Kidney (tissue), 14 donors: ENCODE results near the gene AAK1. TPM values are rescaled to one million over a fixed set of nuclear protein-coding genes. Genes with fewer than 3 reads are reported as not detected.
"Not testable (repeated sequence)": the region's sequence is repeated elsewhere in the genome, so short reads cannot be mapped to it uniquely, and the experiment has no call there.

Source experiments
- DNase-seq, 5 donors: peaks; one replicate each; pipeline ENCODE4 v3.0.0-alpha.2; 2013 to 2020
- FAIRE-seq: peaks from 2 replicates; lab custom pipeline; 2012; peaks lifted over from hg19 to GRCh38; lab: Jason Lieb, UNC
- H3K27ac ChIP-seq, 2 donors: one replicate each; pipeline ENCODE4 v1.7.0; 2013; ENCODE audit warnings: low read depth in 2 of 2, low read length in 2 of 2, inconsistent platforms in 1 of 2
- H3K27me3 ChIP-seq: one replicate; pipeline ENCODE4 v1.7.1; 2013; ENCODE audit warnings: low read length, inconsistent platforms; ENCODE audit not compliant: control insufficient read depth, insufficient read depth
- H3K36me3 ChIP-seq, 3 donors: one replicate each; pipeline versions ENCODE4 v1.7.0 to v1.7.1; 2013; ENCODE audit warnings: low read length in 3 of 3, control low read depth in 1 of 3, inconsistent platforms in 1 of 3; ENCODE audit not compliant: insufficient read depth in 3 of 3, control insufficient read depth in 2 of 3
- H3K4me1 ChIP-seq, 3 donors: one replicate each; pipeline versions ENCODE4 v1.7.0 to v1.7.1; 2013; ENCODE audit warnings: low read length in 3 of 3, inconsistent platforms in 1 of 3, low read depth in 1 of 3; ENCODE audit not compliant: control insufficient read depth in 2 of 3, insufficient read depth in 2 of 3
- H3K4me3 ChIP-seq, 3 donors: one replicate each; pipeline versions ENCODE4 v1.7.0 to v1.8.1; 2013; ENCODE audit warnings: low read length in 3 of 3, control low read depth in 1 of 3, inconsistent platforms in 1 of 3
- H3K9ac ChIP-seq, 3 donors: one replicate each; pipeline versions ENCODE4 v1.7.0 to v1.7.1; 2013; ENCODE audit warnings: low read length in 3 of 3, control low read depth in 1 of 3, inconsistent platforms in 1 of 3
- H3K9me3 ChIP-seq, 3 donors: one replicate each; pipeline versions ENCODE4 v1.7.0 to v1.7.1; 2013; ENCODE audit warnings: low read length in 3 of 3, control low read depth in 1 of 3, inconsistent platforms in 1 of 3; ENCODE audit not compliant: control insufficient read depth in 2 of 3, insufficient read depth in 1 of 3
- CTCF ChIP-seq: IDR thresholded peaks from 3 replicates; pipeline ENCODE4 v1.5.1; 2012; ENCODE audit warnings: mild to moderate bottlenecking, moderate library complexity, borderline replicate concordance; ENCODE audit not compliant: insufficient read depth; ENCODE audit errors: extremely low read depth
- intact Hi-C: fragments of 100-400 bp; cut with DNase I; formaldehyde crosslinking; loops from one replicate; pipeline ENCODE4 v1.11.1; 2022
- polyA plus RNA-seq: library from polyadenylated mRNA; stranded (reverse); fragments of 350-450 nt; fragmentation: Illumina TruSeq; extraction: RNeasy Lipid Tissue Mini Kit (QIAGEN cat#74804); gene quantifications from one replicate; pipeline ENCODE4 v1.2.3, GENCODE V29; 2014; ENCODE audit warnings: low read depth, low replicate concordance; ENCODE audit not compliant: insufficient read depth
- total RNA-seq: library from RNA; stranded (reverse); fragmentation: NEBNext Ultra II Directional; extraction: Animal tissue kit (Norgen Biotek cat#: 25700); gene quantifications from one replicate; pipeline ENCODE4 v1.2.1, GENCODE V29; 2021
- donor health status: control.
- donor health status: control.
- donor health status: control.
- donor health status: control.
- donor health status: control.
- donor health status: DM: yes; HTN: yes; CAD: no.
- donor health status: Normal renal cell carcinoma (clear cell type).

AAK1 gene
- total and polyA plus RNA-seq, 2 donors from 2014 or later = 25.8 to 93.7 TPM

- Histone ChIP-seq H3K27ac (peak overlapping the region; percentile 53 to 58), H3K4me1 (peaks cover 0 to 27% (median 27%) of the 10 kb centered on the region in 3 donors), H3K9ac (no peak overlapping the region), H3K4me3 (peak overlapping the region in 1 of 3 donors; percentile 4), H3K27me3 (no peaks in the 10 kb centered on the region), H3K9me3 (no peaks in the 10 kb centered on the region), H3K36me3 (no peaks in the 10 kb centered on the region)
- peak in 3 of 5 donors; percentile 45 to 72 (median 70) for DNase-seq
- no peak for TF ChIP-seq CTCF
- FAIRE-seq = no peak
- intact Hi-C loops = no loop called here
Observed at GRCh38 chr2:69577467-69578197, 65.9 kb downstream of the AAK1 start.

GRCh38 chr2:69576880-69577279 lies 66.7 kb downstream of the AAK1 start:
- no peaks in the 10 kb centered on the region for H3K27me3 ChIP-seq
- H3K9me3 ChIP-seq = no peaks in the 10 kb centered on the region
- H3K4me1 ChIP-seq = peaks cover 0 to 26% (median 23%) of the 10 kb centered on the region in 3 donors
- H3K27ac ChIP-seq = peak overlapping the region in 1 of 2 donors; percentile 53
- TF ChIP-seq CTCF = no peak
- intact Hi-C loops = no loop called here
- FAIRE-seq = no peak
- H3K36me3 ChIP-seq = no peaks in the 10 kb centered on the region
- H3K4me3 ChIP-seq = peak overlapping the region in 1 of 3 donors; percentile 4
- DNase-seq = no peak
- no peak overlapping the region for H3K9ac ChIP-seq

- FAIRE-seq = no peak
- intact Hi-C loops = no loop called here
- no peak for TF ChIP-seq CTCF
Observed at GRCh38 chr2:69575926-69576325, 67.6 kb downstream of the AAK1 start.

GRCh38 chr2:69575371-69575770 lies 68.2 kb downstream of the AAK1 start:
- H3K4me3 ChIP-seq, H3K9me3 ChIP-seq, H3K27me3 ChIP-seq, FAIRE-seq, DNase-seq, H3K27ac ChIP-seq, intact Hi-C loops, H3K36me3 ChIP-seq, H3K9ac ChIP-seq: not testable (repeated sequence)
- peaks cover 0 to 35% (median 31%) of the 10 kb centered on the region in 3 donors for H3K4me1 ChIP-seq

More at GRCh38 chr2:69575926-69576325, 67.6 kb downstream of the AAK1 start:
- Histone ChIP-seq H3K27me3 (no peaks in the 10 kb centered on the region), H3K9me3 (no peaks in the 10 kb centered on the region), H3K9ac (no peak overlapping the region), H3K4me1 (peaks cover 0 to 30% (median 28%) of the 10 kb centered on the region in 3 donors), H3K36me3 (no peaks in the 10 kb centered on the region), H3K27ac (no peak overlapping the region), H3K4me3 (no peak overlapping the region)
- DNase-seq = no peak
